ENCODE measurements around the gene ELF2.
"Not testable (repeated sequence)": the region's sequence is repeated elsewhere in the genome, so short reads cannot be mapped to it uniquely, and the experiment has no call there.

ELF2 gene

DNA sequence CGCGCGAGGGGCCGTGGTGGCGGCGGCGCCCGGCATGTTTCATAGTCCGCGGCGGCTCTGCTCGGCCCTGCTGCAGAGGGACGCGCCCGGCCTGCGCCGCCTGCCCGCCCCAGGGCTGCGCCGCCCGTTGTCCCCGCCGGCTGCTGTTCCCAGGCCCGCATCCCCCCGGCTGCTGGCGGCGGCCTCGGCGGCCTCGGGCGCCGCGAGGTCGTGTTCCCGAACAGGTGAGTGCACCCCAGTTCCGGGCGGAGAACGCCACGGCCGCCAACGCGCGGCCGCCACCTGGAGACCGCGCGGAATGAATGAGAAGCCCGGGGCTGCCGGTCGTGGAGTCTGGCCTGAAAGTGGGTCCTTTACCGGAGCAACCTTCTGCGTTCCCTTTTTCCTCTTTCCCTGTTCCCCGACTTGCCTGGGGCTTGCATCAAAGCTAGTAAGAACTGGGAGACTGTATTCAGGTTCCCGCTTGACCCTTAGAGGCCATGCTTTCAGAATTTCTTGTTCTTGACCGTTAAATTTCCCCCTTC is 161.0 kb downstream of the ELF2 start:
- DNase-seq = peak; percentile 22

DNA sequence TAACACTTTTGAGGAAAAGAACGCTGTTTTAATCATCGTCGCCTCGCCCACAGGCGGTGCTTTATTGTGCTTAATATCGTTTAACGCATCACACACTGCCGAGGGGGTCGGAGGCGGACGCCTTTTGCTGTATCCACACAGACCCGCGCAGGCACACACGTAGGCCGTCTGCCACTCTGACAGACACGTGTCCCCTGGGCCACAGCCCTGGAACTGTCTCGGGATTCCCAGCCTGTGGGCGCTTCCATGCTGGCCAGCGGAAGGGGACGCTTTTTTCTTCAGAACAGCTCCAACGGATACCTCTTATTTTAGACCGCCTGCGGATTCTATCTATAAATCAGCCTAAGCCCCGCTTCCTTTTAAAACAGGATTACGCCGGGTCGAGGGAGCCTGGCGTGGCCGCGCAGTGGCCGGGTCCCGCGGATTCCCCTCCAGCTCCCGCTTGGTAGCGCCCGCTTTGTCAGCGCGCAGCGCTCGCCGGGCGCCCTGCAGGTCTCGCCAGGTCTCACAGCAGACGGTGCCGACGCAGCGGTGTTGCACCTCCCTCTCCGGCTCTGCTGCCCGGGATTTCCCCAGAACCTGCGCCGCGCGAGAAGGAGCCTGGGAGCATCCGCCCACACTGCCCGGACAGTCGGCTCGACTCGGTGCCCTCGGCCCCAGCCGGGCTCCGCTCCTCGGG is 161.6 kb downstream of the ELF2 start, which contains the start of gene NOCT:
Gene NOCT, plus strand, starts transcription at position 513 of the 679 bp plus-strand sequence. CDS start 201 bp downstream, outside the sequence.
- DNase-seq = peak; percentile 94

- peak; percentile 97 for DNase-seq
These were observed 162.4 kb downstream of the ELF2 start for GRCh38 chr4:139014371-139015268.

- DNase-seq = no peak
These were observed 165.6 kb downstream of the ELF2 start for GRCh38 chr4:139011225-139011950.

GRCh38 chr4:139009702-139010101 is 167.3 kb downstream of the ELF2 start:
- no peak for DNase-seq

DNA sequence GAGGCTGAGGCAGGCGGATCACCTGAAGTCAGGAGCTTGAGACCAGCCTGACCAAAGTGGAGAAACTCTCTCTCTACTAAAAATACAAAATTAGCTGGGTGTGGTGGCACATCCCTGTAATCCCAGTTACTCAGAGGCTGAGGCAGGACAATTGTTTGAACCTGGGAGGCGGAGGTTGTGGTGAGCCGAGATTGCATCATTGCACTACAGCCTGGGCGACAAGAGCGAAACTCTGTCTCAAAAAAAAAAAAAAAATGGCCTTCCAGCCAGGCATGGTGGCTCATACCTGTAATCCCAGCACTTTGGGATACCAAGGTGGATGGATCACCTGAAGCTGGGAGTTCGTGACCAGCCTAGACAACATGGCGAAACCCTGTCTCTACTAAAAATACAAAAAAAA is 168.7 kb downstream of the ELF2 start:
- not testable (repeated sequence) for DNase-seq

- no peak for DNase-seq
These were observed 169.4 kb downstream of the ELF2 start for GRCh38 chr4:139007640-139008039.
